Measurements from ENCODE around the gene EME2.

Gene EME2

DNA sequence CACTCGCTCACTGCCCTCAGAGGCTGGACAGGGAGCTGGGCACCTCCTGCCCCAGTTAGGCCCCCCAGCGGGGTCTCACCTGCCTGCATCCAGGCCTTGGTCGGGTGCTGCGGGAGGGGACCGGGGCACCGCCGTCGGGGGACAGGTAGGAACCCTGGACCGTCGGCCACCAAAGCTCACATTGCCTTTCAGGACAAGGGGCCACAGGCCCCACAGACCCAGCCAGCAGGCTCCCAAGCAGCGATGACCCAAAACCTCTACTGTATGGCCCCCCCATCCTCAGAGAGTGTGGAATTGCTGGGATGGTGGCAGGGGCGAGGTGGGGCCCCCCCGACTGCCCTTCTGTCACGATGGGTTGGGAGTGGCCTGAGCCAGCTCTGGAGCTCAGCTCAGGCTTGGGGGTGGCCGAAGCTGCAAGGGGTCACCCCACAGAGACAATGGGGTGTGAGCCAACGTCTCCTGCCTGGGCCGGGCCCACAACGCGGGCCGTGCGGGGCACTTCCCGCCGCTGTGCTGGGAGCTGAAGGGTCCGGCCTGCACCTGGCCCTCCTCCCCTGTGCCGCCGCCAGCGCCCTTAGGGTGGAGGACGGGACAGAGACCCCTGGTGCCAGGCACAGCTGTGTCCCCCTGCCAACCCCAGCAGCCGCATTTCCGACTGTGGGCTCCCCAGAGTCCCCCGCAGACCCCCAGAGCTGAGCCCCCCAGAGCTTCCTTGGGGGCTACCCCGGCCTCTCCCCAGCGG, 20.4 kb downstream of the EME2 start:
- Histone ChIP-seq H3K9ac (ENCODE audit: low read depth, low read length, poor library complexity) (no peak overlapping the region), H3K9me3 (replicated peaks in 1 of 2; ENCODE audit: control insufficient read depth in 2 of 2, insufficient read depth in 1 of 2, low read depth in 1 of 2, low read length in 2 of 2) (peaks cover 0 to under 1% of the 10 kb centered on the region in 2 donors), H3K79me1 (ENCODE audit: low read depth, low read length) (peaks cover 10% of the 10 kb centered on the region), H2BK120ac (ENCODE audit: low read depth, low read length) (no peak overlapping the region), H4K8ac (ENCODE audit: low read depth, low read length) (no peak overlapping the region), H3K4me3 (ENCODE audit: low read length in 2 of 2) (no peak overlapping the region), H2BK12ac (ENCODE audit: low read length) (no peak overlapping the region), H2BK15ac (ENCODE audit: low read length) (no peak overlapping the region), H3K36me3 (replicated peaks in 1 of 2; ENCODE audit: control insufficient read depth in 2 of 2, insufficient read depth in 2 of 2, low read length in 2 of 2) (peaks cover 12 to 32% of the 10 kb centered on the region in 2 donors), H2AK5ac (ENCODE audit: low read depth, low read length) (no peak overlapping the region), H3K4me2 (ENCODE audit: insufficient read depth, low read length, poor library complexity, severe bottlenecking) (no peak overlapping the region), H4K91ac (ENCODE audit: low read depth, low read length, poor library complexity) (no peak overlapping the region), H3K23ac (ENCODE audit: low read depth, low read length, poor library complexity) (no peak overlapping the region), H2BK5ac (ENCODE audit: low read length) (no peak overlapping the region), H3K27ac (replicated peaks; ENCODE audit: low read length) (no peak overlapping the region), H2AFZ (ENCODE audit: low read length) (no peak overlapping the region), H3K14ac (ENCODE audit: low read length) (no peak overlapping the region), H3K27me3 (ENCODE audit: control insufficient read depth in 3 of 3, insufficient read depth in 3 of 3, low read depth in 1 of 3, low read length in 3 of 3) (no peaks in the 10 kb centered on the region), H3K4ac (ENCODE audit: low read length) (no peak overlapping the region), H3K18ac (ENCODE audit: low read length) (no peak overlapping the region), H3K4me1 (ENCODE audit: control insufficient read depth in 2 of 2, insufficient read depth in 1 of 2, low read depth in 1 of 2, low read length in 2 of 2) (no peaks in the 10 kb centered on the region)
- no peak for DNase-seq (ENCODE audit: low spot score)
- no CpG with 5 or more reads among the region's 33 CpGs for WGBS, 2 donors (ENCODE audit: extremely low coverage in 2 of 2, insufficient read length in 2 of 2, insufficient replicate concordance in 1 of 2)

DNA sequence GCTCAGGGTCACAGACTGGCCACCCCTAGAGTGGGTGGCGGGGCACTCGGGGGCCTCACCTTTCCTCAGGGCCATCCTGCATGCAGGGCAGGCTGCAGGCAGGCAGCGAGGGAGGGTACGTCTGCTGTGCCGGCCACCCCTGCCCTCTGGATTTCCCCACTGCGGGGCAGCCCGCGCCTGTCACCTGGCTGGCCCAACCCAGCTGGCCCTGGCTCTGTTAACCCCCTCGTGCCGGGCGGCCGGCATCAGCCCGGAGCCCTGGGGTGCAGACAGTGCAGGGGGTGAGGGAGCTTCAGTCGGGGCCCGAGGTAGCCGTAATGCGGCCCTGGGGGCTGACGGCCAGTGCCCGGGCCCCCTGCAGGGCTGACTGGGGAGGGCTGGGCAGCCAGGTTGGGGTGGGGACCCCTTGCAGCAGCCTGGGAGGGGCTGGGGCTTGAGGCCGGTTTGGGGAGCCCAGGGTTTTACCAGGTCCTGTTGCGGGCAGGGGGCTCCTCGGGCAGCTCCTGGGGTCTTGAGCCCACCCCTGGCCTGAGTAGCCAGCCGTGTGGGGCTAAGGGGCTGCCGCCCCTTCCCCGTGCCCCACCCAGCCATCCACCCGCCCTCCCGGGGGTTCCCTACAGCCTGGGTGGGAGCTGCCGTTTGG, 21.1 kb downstream of the EME2 start, which contains the start of gene IGFALS:
IGFALS (minus strand) TSS at position 128 of the 643 bp plus-strand sequence; CDS start at position 75, 53 bp downstream.
- no peak for DNase-seq (ENCODE audit: low spot score)
- H3K27me3 ChIP-seq (ENCODE audit: control insufficient read depth in 3 of 3, insufficient read depth in 3 of 3, low read depth in 1 of 3, low read length in 3 of 3) = no peaks in the 10 kb centered on the region

DNA sequence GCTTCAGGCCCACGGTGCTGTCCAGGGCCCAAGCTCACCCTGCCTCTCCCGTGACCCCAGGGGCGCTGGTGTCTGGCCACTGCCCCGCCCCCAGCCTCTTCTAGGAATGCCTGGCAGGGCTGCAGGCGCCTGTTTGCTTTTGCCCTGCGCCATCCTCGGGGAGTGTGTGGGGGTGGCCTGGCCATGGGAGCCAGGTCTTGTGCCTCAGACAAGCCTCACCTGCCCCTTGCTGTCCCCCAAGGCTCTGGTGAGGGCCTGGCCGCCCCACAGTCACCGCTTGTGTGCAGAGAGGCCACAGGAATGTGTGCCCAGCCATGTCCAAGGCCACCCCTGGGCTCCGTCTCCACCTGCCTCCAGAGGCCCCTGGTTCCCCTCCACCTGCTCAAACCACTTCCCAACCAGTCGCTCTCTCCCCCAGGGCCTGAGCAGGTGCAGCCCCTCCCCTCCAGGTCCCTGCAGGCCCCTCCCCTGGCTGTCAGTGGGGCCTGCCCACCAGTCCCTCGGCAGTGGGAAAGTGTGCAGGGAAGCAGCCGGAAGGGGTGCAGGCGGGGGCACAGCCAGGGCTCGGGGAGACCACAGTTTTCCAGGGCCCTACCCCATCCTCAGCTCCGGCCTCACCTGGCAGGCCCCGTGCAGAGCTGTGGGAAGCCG, 21.7 kb downstream of the EME2 start:
- no peak overlapping the region for H2BK15ac ChIP-seq (ENCODE audit: low read length)
- H3K14ac ChIP-seq (ENCODE audit: low read length) = no peak overlapping the region
- no peak overlapping the region for H3K4me3 ChIP-seq (ENCODE audit: low read length in 2 of 2)
- no peak overlapping the region for H3K4ac ChIP-seq (ENCODE audit: low read length)
- no peak overlapping the region for H2BK12ac ChIP-seq (ENCODE audit: low read length)
- no peak overlapping the region for H2AK5ac ChIP-seq (ENCODE audit: low read depth, low read length)
- no peak overlapping the region for H4K8ac ChIP-seq (ENCODE audit: low read depth, low read length)
- WGBS, 2 donors (ENCODE audit: extremely low coverage in 2 of 2, insufficient read length in 2 of 2, insufficient replicate concordance in 1 of 2) = no CpG with 5 or more reads among the region's 18 CpGs
- peaks cover 8% of the 10 kb centered on the region for H3K79me1 ChIP-seq (ENCODE audit: low read depth, low read length)
- H2BK120ac ChIP-seq (ENCODE audit: low read depth, low read length) = no peak overlapping the region
- H3K9me3 ChIP-seq (replicated peaks in 1 of 2; ENCODE audit: control insufficient read depth in 2 of 2, insufficient read depth in 1 of 2, low read depth in 1 of 2, low read length in 2 of 2) = peaks cover under 1 to 4% of the 10 kb centered on the region in 2 donors
- H3K4me2 ChIP-seq (ENCODE audit: insufficient read depth, low read length, poor library complexity, severe bottlenecking) = peak overlapping the region; percentile 11
- H3K4me1 ChIP-seq (ENCODE audit: control insufficient read depth in 2 of 2, insufficient read depth in 1 of 2, low read depth in 1 of 2, low read length in 2 of 2) = no peaks in the 10 kb centered on the region
- H2BK5ac ChIP-seq (ENCODE audit: low read length) = peak overlapping the region; percentile 13
- H3K23ac ChIP-seq (ENCODE audit: low read depth, low read length, poor library complexity) = peak overlapping the region; percentile 65
- H3K18ac ChIP-seq (ENCODE audit: low read length) = peak overlapping the region; percentile 17
- H3K27ac ChIP-seq (replicated peaks; ENCODE audit: low read length) = no peak overlapping the region
- no peak for DNase-seq (ENCODE audit: low spot score)
- no peak overlapping the region for H3K9ac ChIP-seq (ENCODE audit: low read depth, low read length, poor library complexity)
- no peaks in the 10 kb centered on the region for H3K27me3 ChIP-seq (ENCODE audit: control insufficient read depth in 3 of 3, insufficient read depth in 3 of 3, low read depth in 1 of 3, low read length in 3 of 3)
- peaks cover 3 to 19% of the 10 kb centered on the region in 2 donors for H3K36me3 ChIP-seq (replicated peaks in 1 of 2; ENCODE audit: control insufficient read depth in 2 of 2, insufficient read depth in 2 of 2, low read length in 2 of 2)
- no peak overlapping the region for H2AFZ ChIP-seq (ENCODE audit: low read length)
- no peak overlapping the region for H4K91ac ChIP-seq (ENCODE audit: low read depth, low read length, poor library complexity)

More for the DNA sequence above, 21.1 kb downstream of the EME2 start, which contains the start of gene IGFALS:
- H3K18ac ChIP-seq (ENCODE audit: low read length) = peak within 1 kb of the TSS; percentile 17
- H2BK120ac ChIP-seq (ENCODE audit: low read depth, low read length) = no peak within 1 kb of the TSS
- peaks cover 0 to 4% of the 10 kb centered on the region in 2 donors for H3K9me3 ChIP-seq (replicated peaks in 1 of 2; ENCODE audit: control insufficient read depth in 2 of 2, insufficient read depth in 1 of 2, low read depth in 1 of 2, low read length in 2 of 2)
- no CpG with 5 or more reads among the region's 28 CpGs for WGBS, 2 donors (ENCODE audit: extremely low coverage in 2 of 2, insufficient read length in 2 of 2, insufficient replicate concordance in 1 of 2)
- H4K91ac ChIP-seq (ENCODE audit: low read depth, low read length, poor library complexity) = no peak within 1 kb of the TSS
- H2AFZ ChIP-seq (ENCODE audit: low read length) = no peak within 1 kb of the TSS
- no peak within 1 kb of the TSS for H4K8ac ChIP-seq (ENCODE audit: low read depth, low read length)
- H3K14ac ChIP-seq (ENCODE audit: low read length) = no peak within 1 kb of the TSS
- no peak within 1 kb of the TSS for H3K27ac ChIP-seq (replicated peaks; ENCODE audit: low read length)
- H3K4ac ChIP-seq (ENCODE audit: low read length) = no peak within 1 kb of the TSS
- peaks cover 10 to 26% of the 10 kb centered on the region in 2 donors for H3K36me3 ChIP-seq (replicated peaks in 1 of 2; ENCODE audit: control insufficient read depth in 2 of 2, insufficient read depth in 2 of 2, low read length in 2 of 2)
- H3K4me1 ChIP-seq (ENCODE audit: control insufficient read depth in 2 of 2, insufficient read depth in 1 of 2, low read depth in 1 of 2, low read length in 2 of 2) = no peaks in the 10 kb centered on the region
- no peak within 1 kb of the TSS for H2BK12ac ChIP-seq (ENCODE audit: low read length)
- H2BK5ac ChIP-seq (ENCODE audit: low read length) = peak within 1 kb of the TSS; percentile 13
- H3K23ac ChIP-seq (ENCODE audit: low read depth, low read length, poor library complexity) = peak within 1 kb of the TSS; percentile 65
- peaks cover 8% of the 10 kb centered on the region for H3K79me1 ChIP-seq (ENCODE audit: low read depth, low read length)
- peak within 1 kb of the TSS; percentile 11 for H3K4me2 ChIP-seq (ENCODE audit: insufficient read depth, low read length, poor library complexity, severe bottlenecking)
- no peak within 1 kb of the TSS for H3K4me3 ChIP-seq (ENCODE audit: low read length in 2 of 2)
- H3K9ac ChIP-seq (ENCODE audit: low read depth, low read length, poor library complexity) = no peak within 1 kb of the TSS
- H2BK15ac ChIP-seq (ENCODE audit: low read length) = no peak within 1 kb of the TSS
- H2AK5ac ChIP-seq (ENCODE audit: low read depth, low read length) = no peak within 1 kb of the TSS

Data from neuronal stem cell (in vitro differentiated cells).